SK-N-SH (cell line): ENCODE data around the gene TIMM17A.

Experiments used
- CTCF ChIP-seq: fragments of 200-600 bp; sonication (generic); IDR thresholded peaks from 2 replicates; pipeline ENCODE4 v1.6.1; 2017; ENCODE audit warnings: antibody characterized with exemption, mild to moderate bottlenecking, moderate library complexity
- EZH2phosphoT487 ChIP-seq: fragments of 200-600 bp; sonication (generic); IDR thresholded peaks from 2 replicates; pipeline ENCODE4 v1.6.1; 2017; ENCODE audit warnings: low read depth, mixed run types, mild to moderate bottlenecking, antibody characterized with exemption, moderate library complexity, borderline replicate concordance
- GABPA ChIP-seq: IDR thresholded peaks from 2 replicates; pipeline ENCODE4 v1.4.0; 2012; ENCODE audit warnings: low read depth, mild to moderate bottlenecking
- RAD21 ChIP-seq: IDR thresholded peaks from 2 replicates; pipeline ENCODE4 v1.6.1; 2012; ENCODE audit warnings: mild to moderate bottlenecking, low read length
- SIN3A ChIP-seq: IDR thresholded peaks from 2 replicates; pipeline ENCODE4 v1.6.1; 2012; ENCODE audit warnings: low read depth, mild to moderate bottlenecking, low read length, moderate library complexity, borderline replicate concordance
- TAF1 ChIP-seq: IDR thresholded peaks from 2 replicates; pipeline ENCODE4 v1.6.1; 2012; ENCODE audit warnings: low read depth, mild to moderate bottlenecking, low read length, moderate library complexity, borderline replicate concordance
- TF ChIP-seq, protein P1 (sequence below): IDR thresholded peaks from 2 replicates; pipeline ENCODE4 v1.6.1; 2012; ENCODE audit warnings: mild to moderate bottlenecking, low read depth, low read length, moderate library complexity

GRCh38 chr1:201970334-201971159, 15.2 kb downstream of the TIMM17A start:
- TF ChIP-seq, protein P1, sequence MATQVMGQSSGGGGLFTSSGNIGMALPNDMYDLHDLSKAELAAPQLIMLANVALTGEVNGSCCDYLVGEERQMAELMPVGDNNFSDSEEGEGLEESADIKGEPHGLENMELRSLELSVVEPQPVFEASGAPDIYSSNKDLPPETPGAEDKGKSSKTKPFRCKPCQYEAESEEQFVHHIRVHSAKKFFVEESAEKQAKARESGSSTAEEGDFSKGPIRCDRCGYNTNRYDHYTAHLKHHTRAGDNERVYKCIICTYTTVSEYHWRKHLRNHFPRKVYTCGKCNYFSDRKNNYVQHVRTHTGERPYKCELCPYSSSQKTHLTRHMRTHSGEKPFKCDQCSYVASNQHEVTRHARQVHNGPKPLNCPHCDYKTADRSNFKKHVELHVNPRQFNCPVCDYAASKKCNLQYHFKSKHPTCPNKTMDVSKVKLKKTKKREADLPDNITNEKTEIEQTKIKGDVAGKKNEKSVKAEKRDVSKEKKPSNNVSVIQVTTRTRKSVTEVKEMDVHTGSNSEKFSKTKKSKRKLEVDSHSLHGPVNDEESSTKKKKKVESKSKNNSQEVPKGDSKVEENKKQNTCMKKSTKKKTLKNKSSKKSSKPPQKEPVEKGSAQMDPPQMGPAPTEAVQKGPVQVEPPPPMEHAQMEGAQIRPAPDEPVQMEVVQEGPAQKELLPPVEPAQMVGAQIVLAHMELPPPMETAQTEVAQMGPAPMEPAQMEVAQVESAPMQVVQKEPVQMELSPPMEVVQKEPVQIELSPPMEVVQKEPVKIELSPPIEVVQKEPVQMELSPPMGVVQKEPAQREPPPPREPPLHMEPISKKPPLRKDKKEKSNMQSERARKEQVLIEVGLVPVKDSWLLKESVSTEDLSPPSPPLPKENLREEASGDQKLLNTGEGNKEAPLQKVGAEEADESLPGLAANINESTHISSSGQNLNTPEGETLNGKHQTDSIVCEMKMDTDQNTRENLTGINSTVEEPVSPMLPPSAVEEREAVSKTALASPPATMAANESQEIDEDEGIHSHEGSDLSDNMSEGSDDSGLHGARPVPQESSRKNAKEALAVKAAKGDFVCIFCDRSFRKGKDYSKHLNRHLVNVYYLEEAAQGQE, result no peak
- TF ChIP-seq TAF1, result no peak
- no peak for TF ChIP-seq CTCF
- TF ChIP-seq RAD21, result no peak
- TF ChIP-seq EZH2phosphoT487, result no peak
- TF ChIP-seq GABPA, result no peak
- no peak for TF ChIP-seq SIN3A
